ENCODE data around the gene FIGNL2. TPM values are rescaled to one million over a fixed set of nuclear protein-coding genes. Genes with fewer than 3 reads are reported as not detected.
A peak's percentile ranks its signal among the peaks of the same experiment; 100 is the strongest.

FIGNL2 gene
- total and polyA plus RNA-seq, 2 experiments from 2014 or later: 3.0 to 14.1 TPM

- DNase-seq (ENCODE audit: low read depth in 1 of 2, low spot score in 1 of 2): no peak
- peaks cover under 1% of the 10 kb centered on the region for H3K27me3 ChIP-seq
- peaks cover 27% of the 10 kb centered on the region for H3K4me1 ChIP-seq (ENCODE audit: low read depth)
- H3K36me3 ChIP-seq: no peaks in the 10 kb centered on the region
- H3K27ac ChIP-seq: no peak overlapping the region
- TF ChIP-seq CTCF (IDR thresholded peaks at IDR 0.05; ENCODE audit: low read depth, low read length): no peak
- no peaks in the 10 kb centered on the region for H3K9me3 ChIP-seq (ENCODE audit: low read depth)
- no peak overlapping the region for H3K4me3 ChIP-seq
Observed at GRCh38 chr12:51862947-51863346, 14.4 kb upstream of the FIGNL2 start.

- no peak for TF ChIP-seq CTCF (IDR thresholded peaks at IDR 0.05; ENCODE audit: low read depth, low read length)
- Histone ChIP-seq H3K27me3 (no peaks in the 10 kb centered on the region), H3K36me3 (no peaks in the 10 kb centered on the region), H3K27ac (no peak overlapping the region), H3K9me3 (ENCODE audit: low read depth) (no peaks in the 10 kb centered on the region), H3K4me1 (ENCODE audit: low read depth) (peaks cover 20% of the 10 kb centered on the region), H3K4me3 (no peak overlapping the region)
- no peak for DNase-seq (ENCODE audit: low read depth in 1 of 2, low spot score in 1 of 2)
Observed at GRCh38 chr12:51860986-51861385, 12.5 kb upstream of the FIGNL2 start.

GRCh38 chr12:51855586-51856428 is 7.3 kb upstream of the FIGNL2 start:
- Histone ChIP-seq H3K4me3 (no peak overlapping the region), H3K36me3 (no peaks in the 10 kb centered on the region), H3K27ac (no peak overlapping the region), H3K27me3 (no peaks in the 10 kb centered on the region), H3K9me3 (ENCODE audit: low read depth) (no peaks in the 10 kb centered on the region), H3K4me1 (ENCODE audit: low read depth) (no peaks in the 10 kb centered on the region)
- TF ChIP-seq CTCF (IDR thresholded peaks at IDR 0.05; ENCODE audit: low read depth, low read length): no peak
- DNase-seq (ENCODE audit: low read depth in 1 of 2, low spot score in 1 of 2): peak; percentile 59 to 68

- no peak for DNase-seq (ENCODE audit: low read depth in 1 of 2, low spot score in 1 of 2)
- Histone ChIP-seq H3K4me1 (ENCODE audit: low read depth) (no peaks in the 10 kb centered on the region), H3K27me3 (no peaks in the 10 kb centered on the region), H3K27ac (no peak overlapping the region), H3K4me3 (no peak overlapping the region), H3K36me3 (no peaks in the 10 kb centered on the region), H3K9me3 (ENCODE audit: low read depth) (no peaks in the 10 kb centered on the region)
- no peak for TF ChIP-seq CTCF (IDR thresholded peaks at IDR 0.05; ENCODE audit: low read depth, low read length)
Observed at GRCh38 chr12:51852404-51853137, 4.1 kb upstream of the FIGNL2 start.

- Histone ChIP-seq H3K4me1 (ENCODE audit: low read depth) (no peaks in the 10 kb centered on the region), H3K36me3 (no peaks in the 10 kb centered on the region), H3K9me3 (ENCODE audit: low read depth) (no peaks in the 10 kb centered on the region), H3K4me3 (no peak overlapping the region), H3K27me3 (no peaks in the 10 kb centered on the region), H3K27ac (no peak overlapping the region)
- no peak for TF ChIP-seq CTCF (IDR thresholded peaks at IDR 0.05; ENCODE audit: low read depth, low read length)
- no peak for DNase-seq (ENCODE audit: low read depth in 1 of 2, low spot score in 1 of 2)
Observed at GRCh38 chr12:51851413-51852124, 3.1 kb upstream of the FIGNL2 start.

Data from cardiac muscle cell (in vitro differentiated cells and primary cell).